ENCODE data around the gene PRR15L. TPM values are rescaled to one million over a fixed set of nuclear protein-coding genes. Genes with fewer than 3 reads are reported as not detected.

PRR15L gene
- polyA plus RNA-seq (2013), result 0.04 TPM in 1 of 2 replicates, not detected in the other

- peak within 1 kb of the TSS; percentile 23 for H3K4me3 ChIP-seq (ENCODE audit: low read depth, low read length)
- no peaks in the 10 kb centered on the region for H3K79me1 ChIP-seq (ENCODE audit: low read length)
- no peaks in the 10 kb centered on the region for H3K27me3 ChIP-seq (ENCODE audit: insufficient read depth, low read length)
- no peak within 1 kb of the TSS for H2BK5ac ChIP-seq (ENCODE audit: low read depth, low read length, poor library complexity)
- no peak within 1 kb of the TSS for H3K18ac ChIP-seq (ENCODE audit: low read length)
- H2BK12ac ChIP-seq (ENCODE audit: low read length), result no peak within 1 kb of the TSS
- no peak within 1 kb of the TSS for H2AFZ ChIP-seq (ENCODE audit: insufficient read depth, low read length, poor library complexity)
- H3K23ac ChIP-seq (ENCODE audit: low read length), result no peak within 1 kb of the TSS
- no peak for DNase-seq
- no peak within 1 kb of the TSS for H4K91ac ChIP-seq (ENCODE audit: low read depth, low read length)
- peak within 1 kb of the TSS; percentile 13 for H3K9ac ChIP-seq (ENCODE audit: low read length)
- H4K8ac ChIP-seq (ENCODE audit: low read depth, low read length), result no peak within 1 kb of the TSS
- H2AK5ac ChIP-seq (ENCODE audit: low read length), result no peak within 1 kb of the TSS
- no CpG with 5 or more reads among the region's 16 CpGs for WGBS (ENCODE audit: extremely low coverage, insufficient coverage, insufficient read length)
- peak within 1 kb of the TSS; percentile 37 for H3K4me2 ChIP-seq (ENCODE audit: low read length)
- H3K27ac ChIP-seq (ENCODE audit: low read depth, low read length), result no peak within 1 kb of the TSS
- no peak within 1 kb of the TSS for H3K4ac ChIP-seq (ENCODE audit: low read depth, low read length)
- no peak within 1 kb of the TSS for H2BK120ac ChIP-seq (ENCODE audit: insufficient read depth, low read length, poor library complexity)
- H3K9me3 ChIP-seq (ENCODE audit: insufficient read depth, low read depth, low read length), result no peaks in the 10 kb centered on the region
- no peaks in the 10 kb centered on the region for H3K79me2 ChIP-seq (ENCODE audit: control insufficient read depth, insufficient read depth, low read length, poor library complexity)
- H3K4me1 ChIP-seq (ENCODE audit: control insufficient read depth in 1 of 2, insufficient read depth in 2 of 2, low read length in 2 of 2), result peaks cover 14 to 17% of the 10 kb centered on the region in 2 experiments
- H4K12ac ChIP-seq (ENCODE audit: low read depth, low read length), result no peak within 1 kb of the TSS
- H3K14ac ChIP-seq (ENCODE audit: low read length), result no peak within 1 kb of the TSS
- H3K36me3 ChIP-seq (ENCODE audit: control insufficient read depth in 1 of 2, insufficient read depth in 2 of 2, low read length in 2 of 2), result no peaks in the 10 kb centered on the region
Observed at GRCh38 chr17:47957591-47958490, at the start of gene PRR15L. TSS of gene PRR15L (minus strand) at chr17:47957883. CDS start at chr17:47953234, 4,649 bp downstream.

GRCh38 chr17:48006936-48007709, 49.4 kb upstream of the PRR15L start:
- H3K9me3 ChIP-seq (ENCODE audit: insufficient read depth, low read depth, low read length), result no peaks in the 10 kb centered on the region
- H3K27ac ChIP-seq (ENCODE audit: low read depth, low read length), result no peak overlapping the region
- H4K12ac ChIP-seq (ENCODE audit: low read depth, low read length), result no peak overlapping the region
- peaks cover 11 to 23% of the 10 kb centered on the region in 2 experiments for H3K4me1 ChIP-seq (ENCODE audit: control insufficient read depth in 1 of 2, insufficient read depth in 2 of 2, low read length in 2 of 2)
- no peak overlapping the region for H3K23ac ChIP-seq (ENCODE audit: low read length)
- no peak overlapping the region for H2BK120ac ChIP-seq (ENCODE audit: insufficient read depth, low read length, poor library complexity)
- DNase-seq, result no peak
- no peaks in the 10 kb centered on the region for H3K79me2 ChIP-seq (ENCODE audit: control insufficient read depth, insufficient read depth, low read length, poor library complexity)
- no peak overlapping the region for H3K9ac ChIP-seq (ENCODE audit: low read length)
- no peak overlapping the region for H3K4ac ChIP-seq (ENCODE audit: low read depth, low read length)
- H3K14ac ChIP-seq (ENCODE audit: low read length), result no peak overlapping the region
- no peak overlapping the region for H2AFZ ChIP-seq (ENCODE audit: insufficient read depth, low read length, poor library complexity)
- H2BK5ac ChIP-seq (ENCODE audit: low read depth, low read length, poor library complexity), result no peak overlapping the region
- WGBS (ENCODE audit: extremely low coverage, insufficient coverage, insufficient read length), result no CpG with 5 or more reads among the region's 12 CpGs
- no peak overlapping the region for H2AK5ac ChIP-seq (ENCODE audit: low read length)
- H3K4me3 ChIP-seq (ENCODE audit: low read depth, low read length), result no peak overlapping the region
- H3K18ac ChIP-seq (ENCODE audit: low read length), result no peak overlapping the region
- no peak overlapping the region for H3K4me2 ChIP-seq (ENCODE audit: low read length)
- no peak overlapping the region for H2BK12ac ChIP-seq (ENCODE audit: low read length)
- H4K8ac ChIP-seq (ENCODE audit: low read depth, low read length), result no peak overlapping the region
- H3K79me1 ChIP-seq (ENCODE audit: low read length), result peaks cover 9% of the 10 kb centered on the region
- no peaks in the 10 kb centered on the region for H3K27me3 ChIP-seq (ENCODE audit: insufficient read depth, low read length)
- no peaks in the 10 kb centered on the region for H3K36me3 ChIP-seq (ENCODE audit: control insufficient read depth in 1 of 2, insufficient read depth in 2 of 2, low read length in 2 of 2)
- H4K91ac ChIP-seq (ENCODE audit: low read depth, low read length), result no peak overlapping the region

- H3K27ac ChIP-seq (ENCODE audit: low read depth, low read length), result no peak overlapping the region
- H2AK5ac ChIP-seq (ENCODE audit: low read length), result no peak overlapping the region
- H4K91ac ChIP-seq (ENCODE audit: low read depth, low read length), result no peak overlapping the region
- H3K4me3 ChIP-seq (ENCODE audit: low read depth, low read length), result no peak overlapping the region
- H3K23ac ChIP-seq (ENCODE audit: low read length), result no peak overlapping the region
- H3K9ac ChIP-seq (ENCODE audit: low read length), result no peak overlapping the region
- no peak overlapping the region for H4K8ac ChIP-seq (ENCODE audit: low read depth, low read length)
- H2AFZ ChIP-seq (ENCODE audit: insufficient read depth, low read length, poor library complexity), result no peak overlapping the region
- no peak overlapping the region for H2BK120ac ChIP-seq (ENCODE audit: insufficient read depth, low read length, poor library complexity)
- H3K14ac ChIP-seq (ENCODE audit: low read length), result no peak overlapping the region
- no peak overlapping the region for H4K12ac ChIP-seq (ENCODE audit: low read depth, low read length)
- H3K18ac ChIP-seq (ENCODE audit: low read length), result no peak overlapping the region
- no peaks in the 10 kb centered on the region for H3K9me3 ChIP-seq (ENCODE audit: insufficient read depth, low read depth, low read length)
- H3K36me3 ChIP-seq (ENCODE audit: control insufficient read depth in 1 of 2, insufficient read depth in 2 of 2, low read length in 2 of 2), result no peaks in the 10 kb centered on the region
- H3K79me2 ChIP-seq (ENCODE audit: control insufficient read depth, insufficient read depth, low read length, poor library complexity), result no peaks in the 10 kb centered on the region
- WGBS (ENCODE audit: extremely low coverage, insufficient coverage, insufficient read length), result no CpG with 5 or more reads among the region's 3 CpGs
- H2BK5ac ChIP-seq (ENCODE audit: low read depth, low read length, poor library complexity), result no peak overlapping the region
- H3K4me2 ChIP-seq (ENCODE audit: low read length), result no peak overlapping the region
- no peak for DNase-seq
- peaks cover 14% of the 10 kb centered on the region for H3K79me1 ChIP-seq (ENCODE audit: low read length)
- no peaks in the 10 kb centered on the region for H3K27me3 ChIP-seq (ENCODE audit: insufficient read depth, low read length)
- H3K4me1 ChIP-seq (ENCODE audit: control insufficient read depth in 1 of 2, insufficient read depth in 2 of 2, low read length in 2 of 2), result peaks cover 12 to 15% of the 10 kb centered on the region in 2 experiments
- H2BK12ac ChIP-seq (ENCODE audit: low read length), result no peak overlapping the region
- no peak overlapping the region for H3K4ac ChIP-seq (ENCODE audit: low read depth, low read length)
Observed at GRCh38 chr17:48004983-48005382, 47.3 kb upstream of the PRR15L start.

DNA sequence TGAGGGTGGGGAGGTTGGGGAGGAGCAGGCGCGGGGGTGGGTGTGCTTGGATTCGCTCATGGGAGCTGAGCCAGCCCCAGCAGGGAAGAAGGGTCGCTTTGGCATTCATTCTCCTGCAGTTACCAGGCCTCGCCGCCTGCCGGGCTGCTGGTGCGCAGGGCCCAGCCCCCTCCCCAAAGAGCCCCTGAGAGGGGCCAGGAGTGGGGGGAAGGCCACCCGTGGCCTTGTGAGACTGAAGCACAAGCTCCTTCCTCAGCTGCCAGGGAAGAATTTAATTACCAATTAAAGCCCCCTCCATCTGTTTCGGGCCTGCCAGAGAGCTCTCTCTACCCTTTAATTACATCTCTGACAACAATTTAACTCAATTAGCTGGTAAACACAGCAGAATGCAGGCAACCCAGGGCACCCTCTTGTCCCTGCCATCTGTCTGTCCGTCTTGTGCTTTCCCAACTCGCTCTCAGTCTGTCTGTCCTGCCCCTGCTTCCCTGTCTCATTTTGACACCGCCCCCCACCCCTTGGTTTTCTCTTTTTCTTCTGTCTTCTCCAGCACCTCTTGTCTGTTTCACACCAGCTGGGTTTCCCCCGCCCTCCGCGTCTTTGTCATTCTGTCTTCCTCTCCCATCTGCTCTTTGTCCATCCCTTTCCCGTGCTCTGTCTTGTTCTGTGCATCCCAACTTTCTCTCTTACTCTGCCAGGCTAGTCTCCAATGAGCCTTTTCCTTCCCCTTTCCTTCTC, 45.9 kb upstream of the PRR15L start:
- Histone ChIP-seq H4K8ac (ENCODE audit: low read depth, low read length) (peak overlapping the region; percentile 5), H3K27ac (ENCODE audit: low read depth, low read length) (no peak overlapping the region), H3K4me1 (ENCODE audit: control insufficient read depth in 1 of 2, insufficient read depth in 2 of 2, low read length in 2 of 2) (peaks cover 12 to 15% of the 10 kb centered on the region in 2 experiments), H3K4me2 (ENCODE audit: low read length) (no peak overlapping the region), H3K36me3 (ENCODE audit: control insufficient read depth in 1 of 2, insufficient read depth in 2 of 2, low read length in 2 of 2) (no peaks in the 10 kb centered on the region), H4K91ac (ENCODE audit: low read depth, low read length) (peak overlapping the region; percentile 72), H3K14ac (ENCODE audit: low read length) (peak overlapping the region; percentile 42), H3K9ac (ENCODE audit: low read length) (no peak overlapping the region), H2BK120ac (ENCODE audit: insufficient read depth, low read length, poor library complexity) (peak overlapping the region; percentile 74), H3K23ac (ENCODE audit: low read length) (no peak overlapping the region), H3K4ac (ENCODE audit: low read depth, low read length) (no peak overlapping the region), H2BK12ac (ENCODE audit: low read length) (peak overlapping the region; percentile 56), H3K79me2 (ENCODE audit: control insufficient read depth, insufficient read depth, low read length, poor library complexity) (no peaks in the 10 kb centered on the region), H3K9me3 (ENCODE audit: insufficient read depth, low read depth, low read length) (no peaks in the 10 kb centered on the region), H3K79me1 (ENCODE audit: low read length) (peaks cover 14% of the 10 kb centered on the region), H3K18ac (ENCODE audit: low read length) (peak overlapping the region; percentile 70), H2AK5ac (ENCODE audit: low read length) (peak overlapping the region; percentile 21), H2BK5ac (ENCODE audit: low read depth, low read length, poor library complexity) (no peak overlapping the region), H3K4me3 (ENCODE audit: low read depth, low read length) (no peak overlapping the region), H3K27me3 (ENCODE audit: insufficient read depth, low read length) (no peaks in the 10 kb centered on the region), H4K12ac (ENCODE audit: low read depth, low read length) (no peak overlapping the region), H2AFZ (ENCODE audit: insufficient read depth, low read length, poor library complexity) (peak overlapping the region; percentile 54)
- no CpG with 5 or more reads among the region's 17 CpGs for WGBS (ENCODE audit: extremely low coverage, insufficient coverage, insufficient read length)
- no peak for DNase-seq

All from trophoblast cell (in vitro differentiated cells and primary cell).